Activated CD4-positive, alpha-beta T cell treated with anti-CD3 and anti-CD28 coated beads, Interleukin-2, amount 50 U/mL, for 24 hours (primary cell): ENCODE data around the gene MMP17.

Experiments used
- DNase-seq, 2 donors: peaks; one replicate each; pipeline ENCODE4 v3.0.0-alpha.2; 2020; ENCODE audit warnings: low read depth in 1 of 2, low spot score in 1 of 2

The MMP17 gene

GRCh38 chr12:131827961-131828534, at the start of gene MMP17:
Gene MMP17 (plus strand): TSS chr12:131828393. CDS start chr12:131828495, 102 bp downstream.
- no peak for DNase-seq

DNA sequence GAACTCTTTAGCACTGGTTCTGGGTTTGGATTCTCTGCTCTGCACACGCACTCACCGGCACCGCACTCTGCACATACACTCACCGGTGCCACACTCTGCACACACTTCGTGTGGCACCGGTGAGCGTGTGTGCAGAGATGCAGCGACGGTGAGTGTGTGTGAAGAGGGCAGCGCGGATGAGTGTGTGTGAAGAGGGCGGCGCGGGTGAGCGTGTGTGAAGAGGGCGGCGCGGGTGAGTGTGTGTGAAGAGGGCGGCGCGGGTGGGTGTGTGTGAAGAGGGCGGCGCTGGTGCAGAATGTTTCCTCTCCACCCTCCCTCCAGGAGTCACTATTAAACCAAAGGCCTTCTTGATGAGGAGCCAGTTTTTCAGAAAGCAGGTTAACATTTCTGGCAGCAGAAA, 49.2 kb upstream of the MMP17 start:
- no peak for DNase-seq

DNA sequence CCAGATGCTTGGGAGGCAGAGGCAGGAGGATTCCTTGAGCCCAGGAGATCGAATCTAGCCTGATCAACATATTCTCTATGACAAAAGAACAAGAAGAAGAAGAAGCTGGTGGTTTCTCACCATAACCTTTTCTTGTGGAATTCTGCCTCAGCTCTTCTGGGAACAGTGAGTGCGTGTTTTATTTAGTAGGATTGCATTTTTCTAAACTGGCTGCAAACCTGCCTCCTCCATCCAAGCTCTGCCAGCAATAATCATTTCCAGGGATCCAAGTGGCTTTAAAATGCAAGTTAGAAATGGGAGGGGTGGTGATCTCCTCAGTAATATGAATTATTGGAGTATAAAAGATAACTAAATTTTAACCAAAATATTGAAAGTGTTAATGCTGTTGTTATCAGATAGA, 46.1 kb upstream of the MMP17 start:
- no peak for DNase-seq

DNA sequence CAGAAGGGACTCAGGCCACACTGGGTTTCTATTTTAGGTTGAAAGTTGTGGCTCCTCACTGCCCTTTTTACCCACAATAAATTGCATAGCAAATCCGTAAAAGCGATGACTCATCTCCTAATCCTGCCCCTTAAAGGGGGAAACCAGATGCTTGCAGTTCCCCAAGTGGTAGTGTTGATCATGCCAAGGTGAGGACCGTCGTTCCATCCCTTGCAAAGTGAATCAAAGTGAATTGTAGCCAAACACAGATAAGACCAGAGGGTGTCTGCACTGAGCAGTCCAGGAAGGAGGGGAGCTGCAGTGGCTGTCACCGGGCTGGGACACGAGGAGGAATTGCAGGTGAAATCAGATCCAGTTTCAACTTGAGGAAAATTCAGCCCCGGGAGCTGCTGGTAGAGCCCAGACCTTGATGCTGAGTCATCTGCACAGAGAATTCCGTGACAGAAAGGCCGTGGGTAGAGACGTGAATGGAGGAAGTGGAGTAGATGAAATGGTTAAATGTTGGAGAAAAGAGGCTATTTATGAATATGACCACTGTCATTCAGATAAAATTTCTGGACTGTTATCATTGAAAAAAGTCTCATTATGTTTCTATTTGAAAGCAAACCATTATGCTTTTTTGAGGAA, 44.2 kb upstream of the MMP17 start:
- DNase-seq = no peak

DNA sequence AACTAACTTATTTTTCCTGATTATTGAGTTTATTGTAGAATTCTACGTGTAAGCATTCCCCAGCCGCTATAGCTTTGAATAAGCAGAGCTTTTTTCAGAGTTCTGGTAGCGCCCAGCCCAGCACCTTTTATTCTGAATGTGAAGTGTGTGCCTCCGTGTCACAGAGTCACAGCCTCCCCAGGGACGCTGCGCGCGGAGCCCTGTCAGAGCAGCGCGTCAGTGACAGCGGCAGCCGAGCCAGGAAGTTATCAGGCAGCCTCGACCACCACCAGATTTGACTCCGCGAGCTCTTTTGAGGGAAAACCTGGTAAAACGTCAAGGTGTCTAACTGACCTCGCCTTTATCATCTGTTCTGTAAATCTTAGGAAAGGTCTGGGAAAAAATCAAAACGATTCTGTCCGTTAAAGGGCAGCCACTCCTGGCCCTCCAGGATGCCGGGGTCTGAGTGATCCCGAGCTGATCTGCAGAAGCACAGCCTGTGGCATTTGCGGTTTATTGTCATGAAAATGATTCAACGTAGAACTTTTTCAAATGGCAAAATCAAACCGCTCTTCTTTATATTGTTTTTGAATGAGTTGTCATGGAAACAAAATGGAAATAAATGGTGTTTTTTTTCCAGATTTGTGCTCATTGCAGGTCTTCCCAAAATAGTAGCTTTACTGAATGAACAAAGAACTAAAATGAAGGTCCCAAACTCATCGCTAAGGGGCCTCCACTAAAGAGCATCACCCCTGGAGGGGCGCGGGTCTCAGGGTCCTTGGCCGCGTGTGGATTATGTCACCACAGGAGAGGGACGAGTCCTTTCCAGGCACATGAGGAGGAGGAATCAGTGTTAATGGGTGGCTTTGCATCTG, 43.1 kb upstream of the MMP17 start:
- no peak for DNase-seq

GRCh38 chr12:131785763-131786330, 42.3 kb upstream of the MMP17 start:
- no peak for DNase-seq

DNA sequence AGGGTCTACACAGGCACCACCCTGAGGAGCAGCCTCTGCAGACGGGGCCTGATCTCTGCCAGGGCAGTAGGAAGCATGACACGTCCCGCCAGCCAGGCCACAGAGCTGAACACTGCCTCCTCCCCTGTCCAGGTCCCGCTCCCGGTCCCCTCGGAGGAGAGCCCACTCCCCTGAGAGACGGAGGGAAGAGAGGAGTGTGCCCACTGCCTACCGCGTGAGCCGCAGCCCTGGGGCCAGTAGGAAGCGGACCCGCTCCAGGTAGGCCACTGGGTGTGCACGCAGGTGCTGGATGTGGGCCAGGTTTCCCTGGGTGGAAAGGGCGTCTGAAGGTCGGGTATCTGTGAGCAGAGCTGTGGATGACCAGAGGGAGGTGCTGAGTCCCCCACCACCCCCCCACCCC, 41.9 kb upstream of the MMP17 start:
- DNase-seq = no peak

- no peak for DNase-seq
Observed at GRCh38 chr12:131787143-131787660, 41.0 kb upstream of the MMP17 start.

DNA sequence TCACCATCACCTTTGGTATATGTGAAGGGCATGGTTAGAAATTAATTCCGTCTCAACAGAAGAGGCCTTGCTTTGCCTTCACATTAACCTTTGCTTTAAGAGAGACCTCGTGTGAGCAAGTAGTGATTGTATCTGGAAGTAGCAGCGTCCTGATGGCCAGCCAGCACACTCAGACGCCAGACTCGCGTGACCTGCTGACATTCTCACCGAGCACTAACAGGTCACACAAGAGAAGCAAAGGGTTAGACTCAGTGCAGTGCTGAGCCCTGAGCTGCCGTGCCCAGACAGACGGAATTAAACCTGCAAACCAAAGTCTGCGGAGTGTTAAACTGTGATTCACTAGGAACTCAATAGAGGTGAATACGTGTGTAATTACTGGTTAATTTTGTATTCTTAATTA, 40.1 kb upstream of the MMP17 start:
- DNase-seq = no peak

GRCh38 chr12:131789638-131790037, 38.6 kb upstream of the MMP17 start:
- no peak for DNase-seq

DNA sequence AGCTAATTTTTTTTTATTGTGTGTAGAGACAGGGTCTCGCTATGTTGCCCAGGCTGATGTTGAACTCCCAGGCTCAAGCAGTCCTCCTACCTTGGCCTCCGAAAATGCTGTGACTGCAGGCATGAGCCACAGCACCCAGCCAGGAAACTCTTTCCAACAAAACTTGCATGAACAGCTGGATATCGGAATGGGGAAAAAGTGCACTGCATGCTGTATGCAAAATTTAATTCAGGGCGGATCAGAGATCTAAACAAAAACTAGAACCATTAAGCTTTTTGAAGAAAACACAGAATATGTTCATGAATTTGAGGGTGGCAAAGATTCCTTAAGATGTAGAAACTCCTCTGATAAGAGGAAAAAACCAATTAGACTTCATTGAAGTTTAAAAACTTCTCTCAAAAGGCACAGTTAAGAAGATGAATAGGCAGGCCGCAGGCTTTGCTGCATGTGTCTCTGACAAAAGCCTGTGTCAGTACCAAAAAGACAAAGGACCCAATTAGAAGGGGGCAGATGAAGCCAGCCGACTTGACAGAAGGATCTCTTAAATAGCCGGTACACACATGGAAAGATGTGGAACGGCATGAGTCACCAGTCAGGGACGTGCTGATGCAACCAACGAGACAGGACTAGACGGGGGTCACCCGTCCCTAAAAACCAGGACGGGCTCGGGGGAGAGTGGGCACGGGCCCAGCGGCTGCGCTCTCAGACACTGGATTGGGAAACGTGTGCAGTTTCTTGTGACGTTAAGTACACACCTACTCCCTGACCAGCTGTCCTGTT, 34.8 kb upstream of the MMP17 start:
- no peak for DNase-seq

DNA sequence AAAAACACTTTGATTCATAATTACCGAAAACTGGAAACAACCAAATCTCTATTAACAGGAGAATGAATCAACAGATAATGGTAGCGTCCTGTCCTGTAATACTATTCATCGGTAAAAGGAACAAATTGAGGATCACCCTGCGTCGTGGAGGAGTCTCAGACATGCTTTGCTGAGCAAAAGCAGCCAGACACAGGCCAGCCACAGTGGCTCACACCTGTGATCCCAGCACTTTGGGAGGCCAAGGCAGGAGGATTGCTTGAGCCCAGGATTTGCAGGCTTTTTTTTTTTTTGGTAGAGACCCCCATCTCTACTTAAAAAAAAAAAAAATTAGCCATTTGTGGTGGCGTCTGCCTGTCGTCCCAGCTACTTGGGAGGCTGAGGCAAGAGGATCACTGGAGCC, 34.1 kb upstream of the MMP17 start:
- no peak for DNase-seq

DNA sequence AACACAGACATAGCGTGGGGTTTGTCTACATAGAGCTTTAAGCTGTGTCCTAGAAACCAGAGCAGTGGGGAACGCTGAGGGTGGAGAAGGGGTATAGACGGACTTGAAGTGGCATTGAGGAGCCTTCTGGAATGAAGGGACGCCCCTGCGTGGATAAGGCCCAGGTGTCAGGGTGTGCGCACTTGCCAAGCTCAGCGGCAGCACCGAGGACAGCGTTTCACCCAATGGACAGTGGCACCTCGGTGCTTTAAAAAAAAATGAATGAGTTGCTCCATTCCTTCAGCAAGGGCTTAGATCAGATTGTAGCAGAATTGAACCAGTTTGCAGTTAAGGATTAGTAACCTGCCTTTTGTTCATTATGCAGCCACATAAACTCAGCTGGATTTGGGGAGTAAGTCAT, 33.6 kb upstream of the MMP17 start:
- no peak for DNase-seq

DNA sequence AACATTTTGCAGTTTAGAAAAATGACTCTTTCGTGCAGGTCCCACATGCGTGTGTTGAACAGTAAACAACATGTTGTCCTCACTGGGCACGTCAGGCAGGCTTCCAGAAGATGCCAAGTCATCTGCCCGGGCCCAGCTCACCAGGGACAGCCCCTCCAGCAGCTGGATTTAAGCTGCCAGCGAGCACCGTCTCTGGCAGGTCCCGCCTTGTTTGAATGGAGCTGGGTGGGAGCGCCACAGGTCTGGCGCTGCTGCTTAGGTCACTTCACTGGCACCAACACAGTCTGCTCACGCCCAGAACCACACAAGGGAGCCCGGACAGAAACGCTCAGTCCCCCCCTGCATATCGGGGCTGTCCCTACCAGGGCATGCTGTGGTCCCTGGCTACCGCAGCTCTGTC, 33.1 kb upstream of the MMP17 start:
- DNase-seq = no peak

- DNase-seq = no peak
Observed at GRCh38 chr12:131795690-131796410, 32.3 kb upstream of the MMP17 start.

GRCh38 chr12:131796411-131796736, 31.8 kb upstream of the MMP17 start:
- DNase-seq = no peak

DNA sequence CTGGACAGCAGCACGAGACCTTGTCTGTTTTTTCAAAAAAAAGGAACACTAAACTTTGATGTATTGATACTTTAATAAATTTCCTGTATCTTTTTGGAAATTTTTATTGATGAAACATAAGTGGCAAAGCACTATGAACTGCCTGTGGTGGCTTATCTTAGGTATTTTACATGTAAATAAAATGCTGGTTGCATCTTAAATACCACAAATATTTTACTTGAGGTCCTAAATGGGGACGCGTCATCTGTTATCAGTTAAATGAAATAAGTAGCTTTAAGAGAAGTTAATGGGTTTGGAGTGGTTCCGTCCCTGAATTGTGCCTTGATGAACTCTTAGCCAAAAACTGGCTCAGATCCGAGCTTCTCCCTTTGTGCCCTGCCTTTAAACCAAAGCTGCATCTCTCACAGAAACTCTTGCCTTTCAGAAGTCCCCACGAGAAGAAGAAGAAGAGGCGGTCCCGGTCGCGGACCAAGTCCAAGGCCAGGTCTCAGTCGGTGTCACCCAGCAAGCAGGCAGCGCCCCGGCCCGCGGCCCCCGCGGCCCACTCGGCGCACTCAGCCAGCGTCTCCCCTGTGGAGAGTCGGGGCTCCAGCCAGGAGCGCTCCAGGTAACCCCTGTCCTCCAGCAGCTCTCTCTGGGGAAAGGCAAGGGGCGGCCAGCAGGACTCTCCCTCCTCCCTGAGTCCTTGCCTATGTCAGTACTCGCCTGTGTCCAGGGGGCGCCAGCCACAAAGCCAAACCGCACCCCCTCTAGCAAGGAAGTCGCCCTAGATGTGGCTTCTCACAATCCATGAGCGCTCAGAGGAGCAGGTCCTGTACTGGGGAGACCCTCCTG, 31.2 kb upstream of the MMP17 start:
- no peak for DNase-seq

DNA sequence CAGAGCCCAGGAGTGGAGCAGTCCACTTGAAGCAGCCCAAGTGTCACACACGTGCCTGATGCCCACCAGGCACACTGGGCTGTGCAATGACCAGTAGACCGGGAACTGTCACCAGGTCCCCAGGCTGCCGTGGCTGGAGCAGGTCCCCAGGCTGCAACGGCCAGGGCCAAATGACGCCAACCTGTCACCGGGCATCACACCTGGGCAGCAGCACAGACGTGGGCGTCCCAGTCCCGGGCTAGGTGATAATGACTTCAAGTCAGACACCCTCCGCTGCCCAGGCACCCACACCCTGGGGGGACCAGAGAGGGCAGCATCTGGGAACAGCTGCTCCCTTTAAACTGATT, 30.6 kb upstream of the MMP17 start:
- no peak for DNase-seq

GRCh38 chr12:131799195-131799594, 29.0 kb upstream of the MMP17 start:
- DNase-seq = no peak
